Peyer's patch (tissue), 4 donors: ENCODE results near the gene TRDN.

ENCODE experiments used
- POLR2A ChIP-seq, 2 donors: fragments of 450-650 bp; IDR thresholded peaks; one replicate each; pipeline ENCODE4 v1.5.1; 2017; ENCODE audit warnings: antibody characterized with exemption in 2 of 2, mild to moderate bottlenecking in 2 of 2, moderate library complexity in 2 of 2
- TF ChIP-seq, protein P1 (sequence below), 6 experiments: fragments of 450-650 bp in 4 of 6; fragments of 200-600 bp in 2 of 6; sonication (generic) in 1 of 6; IDR thresholded peaks; one replicate each; pipeline ENCODE4 v1.5.1; 2017 to 2019; ENCODE audit warnings: antibody characterized with exemption in 6 of 6, mild to moderate bottlenecking in 3 of 6, moderate library complexity in 1 of 6

DNA sequence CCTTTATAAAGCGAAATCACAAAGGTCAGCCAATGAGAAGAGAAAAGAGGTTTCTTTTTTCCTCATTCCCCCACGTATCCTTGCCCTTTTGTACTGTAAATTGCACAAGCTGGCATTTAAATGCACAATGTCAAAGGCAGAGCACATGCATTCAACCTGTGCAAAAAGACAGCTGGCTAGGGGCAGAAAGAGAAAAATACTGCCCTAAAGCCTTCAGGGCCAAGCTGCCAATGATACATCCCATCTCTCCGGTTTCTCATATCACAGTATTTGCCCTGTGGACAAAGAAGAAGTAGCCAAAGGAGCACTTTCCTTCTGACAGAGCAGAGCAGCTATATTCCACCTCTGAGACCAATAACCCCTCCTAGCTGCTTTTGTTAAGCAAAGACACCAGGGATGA is 219.2 kb downstream of the TRDN start:
- TF ChIP-seq, protein P1, sequence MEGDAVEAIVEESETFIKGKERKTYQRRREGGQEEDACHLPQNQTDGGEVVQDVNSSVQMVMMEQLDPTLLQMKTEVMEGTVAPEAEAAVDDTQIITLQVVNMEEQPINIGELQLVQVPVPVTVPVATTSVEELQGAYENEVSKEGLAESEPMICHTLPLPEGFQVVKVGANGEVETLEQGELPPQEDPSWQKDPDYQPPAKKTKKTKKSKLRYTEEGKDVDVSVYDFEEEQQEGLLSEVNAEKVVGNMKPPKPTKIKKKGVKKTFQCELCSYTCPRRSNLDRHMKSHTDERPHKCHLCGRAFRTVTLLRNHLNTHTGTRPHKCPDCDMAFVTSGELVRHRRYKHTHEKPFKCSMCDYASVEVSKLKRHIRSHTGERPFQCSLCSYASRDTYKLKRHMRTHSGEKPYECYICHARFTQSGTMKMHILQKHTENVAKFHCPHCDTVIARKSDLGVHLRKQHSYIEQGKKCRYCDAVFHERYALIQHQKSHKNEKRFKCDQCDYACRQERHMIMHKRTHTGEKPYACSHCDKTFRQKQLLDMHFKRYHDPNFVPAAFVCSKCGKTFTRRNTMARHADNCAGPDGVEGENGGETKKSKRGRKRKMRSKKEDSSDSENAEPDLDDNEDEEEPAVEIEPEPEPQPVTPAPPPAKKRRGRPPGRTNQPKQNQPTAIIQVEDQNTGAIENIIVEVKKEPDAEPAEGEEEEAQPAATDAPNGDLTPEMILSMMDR (IDR thresholded peaks at IDR 0.05) = no peak
- no peak for TF ChIP-seq POLR2A (IDR thresholded peaks at IDR 0.05)
